CMK (cell line): Measurements from ENCODE around the gene PLG.
"Not testable (repeated sequence)": the region's sequence is repeated elsewhere in the genome, so short reads cannot be mapped to it uniquely, and the experiment has no call there.

Source experiments
- DNase-seq: peaks from one replicate; pipeline ENCODE4 v3.0.0-alpha.2; 2010; ENCODE audit warnings: low read depth

PLG gene

DNA sequence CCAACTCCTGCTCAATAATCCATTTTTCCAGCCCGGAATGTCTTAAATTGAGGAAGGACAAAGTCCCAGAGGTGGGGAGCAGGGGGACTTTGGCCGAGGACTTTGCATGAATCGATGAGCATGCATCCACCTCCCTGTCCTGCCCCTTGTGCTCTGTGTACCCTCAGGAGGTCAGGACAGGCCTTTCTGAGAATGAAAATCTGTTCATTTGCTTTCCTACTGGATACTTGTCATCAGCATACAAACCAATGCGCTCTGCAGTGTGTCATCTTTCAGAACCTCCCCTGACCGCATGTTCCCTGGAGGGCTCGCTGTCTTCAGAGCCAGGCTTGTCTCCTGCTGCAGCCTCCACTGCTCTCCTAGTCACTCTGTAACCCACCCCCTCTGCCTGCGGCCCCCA is 2.6 kb downstream of the PLG start:
- DNase-seq = not testable (repeated sequence)

DNA sequence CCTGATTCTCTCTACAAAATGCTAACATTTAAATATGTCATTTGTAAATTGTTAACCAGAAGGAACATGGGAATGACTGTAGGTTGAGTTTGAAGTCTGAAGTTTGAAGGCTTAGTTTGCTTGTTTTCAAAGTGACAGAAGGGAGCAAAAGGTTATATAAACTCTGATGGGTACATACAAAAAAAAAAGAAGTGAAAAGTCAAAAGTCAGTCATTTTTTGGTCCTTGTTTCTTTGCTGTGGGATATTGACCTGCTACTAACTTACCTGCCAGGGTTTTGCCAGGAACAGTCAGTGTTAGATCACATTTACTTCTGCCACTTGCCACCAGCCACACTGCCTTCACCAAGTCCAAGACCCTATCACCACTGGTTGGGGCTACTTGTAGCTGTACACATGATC is 6.9 kb downstream of the PLG start:
- DNase-seq = not testable (repeated sequence)

GRCh38 chr6:160714731-160715316 is 12.8 kb downstream of the PLG start:
- no peak for DNase-seq

DNA sequence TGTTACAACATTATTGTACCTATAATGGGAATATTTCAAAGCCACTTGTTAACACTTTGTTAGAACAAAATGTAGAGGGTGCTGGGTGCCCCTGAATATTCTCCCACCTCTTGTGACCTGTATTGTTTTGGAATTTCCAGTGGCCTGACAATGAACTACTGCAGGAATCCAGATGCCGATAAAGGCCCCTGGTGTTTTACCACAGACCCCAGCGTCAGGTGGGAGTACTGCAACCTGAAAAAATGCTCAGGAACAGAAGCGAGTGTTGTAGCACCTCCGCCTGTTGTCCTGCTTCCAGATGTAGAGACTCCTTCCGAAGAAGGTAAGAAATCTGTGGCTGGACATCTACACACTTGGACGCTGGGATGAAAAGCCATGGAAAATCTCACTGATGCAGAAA is 28.9 kb downstream of the PLG start:
- DNase-seq = no peak

DNA sequence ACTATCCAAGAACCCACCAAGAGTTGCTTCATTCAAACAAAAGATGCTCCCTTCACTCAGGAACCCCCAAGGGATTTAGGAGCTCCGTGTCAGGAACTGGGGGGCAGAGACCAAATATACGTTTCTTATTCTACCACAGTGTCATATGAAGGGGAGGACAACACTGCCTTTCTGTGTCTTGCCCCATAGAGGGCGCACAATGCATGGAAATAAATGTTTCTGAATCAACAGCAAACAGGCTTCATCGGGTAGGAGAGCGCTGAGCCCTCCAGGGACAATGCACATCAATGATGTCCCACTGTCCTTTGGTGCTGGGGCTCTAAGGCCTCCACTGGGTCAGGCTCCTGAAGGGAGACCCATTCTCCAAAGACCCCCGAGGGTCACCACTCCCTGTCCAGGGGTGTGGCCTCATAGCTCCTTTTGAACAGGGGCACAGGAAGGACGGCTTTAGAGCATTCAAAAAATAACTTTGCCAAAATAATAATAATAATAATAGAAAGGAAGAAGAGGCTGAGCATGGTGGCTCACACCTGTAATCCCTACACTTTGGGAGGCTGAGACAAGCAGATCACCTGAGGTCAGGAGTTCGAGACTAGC is 31.1 kb downstream of the PLG start:
- no peak for DNase-seq

GRCh38 chr6:160734627-160735026 is 32.6 kb downstream of the PLG start:
- no peak for DNase-seq

GRCh38 chr6:160735523-160735922 is 33.5 kb downstream of the PLG start:
- no peak for DNase-seq

GRCh38 chr6:160737934-160738333 is 35.9 kb downstream of the PLG start:
- no peak for DNase-seq

DNA sequence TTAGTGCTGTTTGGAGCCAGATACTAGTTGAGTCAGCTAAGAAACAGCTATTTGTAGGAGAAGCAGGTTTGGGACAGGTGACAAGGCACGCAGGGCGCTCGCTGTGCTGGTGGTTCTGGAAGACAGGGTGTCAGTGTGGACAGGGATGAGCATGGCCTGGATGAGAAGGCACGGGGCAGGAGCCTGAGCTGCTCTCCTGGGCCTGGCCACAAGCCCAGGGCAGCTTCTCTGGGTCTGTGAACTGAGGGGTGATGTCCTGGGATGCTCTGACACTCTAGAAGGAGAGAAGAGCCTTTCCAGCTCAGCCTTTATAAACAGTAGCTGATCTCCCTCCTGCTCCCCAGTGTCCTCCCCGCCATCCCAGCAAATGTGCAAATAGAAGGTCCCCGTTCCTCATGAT is 37.9 kb downstream of the PLG start:
- no peak for DNase-seq

DNA sequence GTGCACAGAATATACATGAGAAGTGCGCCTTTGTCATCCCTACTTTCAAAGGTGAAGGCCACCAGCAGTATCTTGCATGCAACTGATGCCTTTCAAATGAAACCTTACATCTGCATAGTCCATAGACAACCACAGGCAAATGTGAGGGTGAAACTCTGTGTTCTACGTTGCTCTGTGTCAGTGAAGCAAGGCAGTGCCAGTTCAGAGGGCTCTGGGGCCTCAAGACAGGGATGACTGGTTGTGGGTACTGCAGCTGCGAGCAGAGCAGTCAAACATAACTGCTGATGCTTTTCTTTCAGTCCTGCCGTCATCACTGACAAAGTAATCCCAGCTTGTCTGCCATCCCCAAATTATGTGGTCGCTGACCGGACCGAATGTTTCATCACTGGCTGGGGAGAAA is 39.0 kb downstream of the PLG start:
- DNase-seq = not testable (repeated sequence)

GRCh38 chr6:160742090-160742489 is 40.0 kb downstream of the PLG start:
- DNase-seq = no peak

DNA sequence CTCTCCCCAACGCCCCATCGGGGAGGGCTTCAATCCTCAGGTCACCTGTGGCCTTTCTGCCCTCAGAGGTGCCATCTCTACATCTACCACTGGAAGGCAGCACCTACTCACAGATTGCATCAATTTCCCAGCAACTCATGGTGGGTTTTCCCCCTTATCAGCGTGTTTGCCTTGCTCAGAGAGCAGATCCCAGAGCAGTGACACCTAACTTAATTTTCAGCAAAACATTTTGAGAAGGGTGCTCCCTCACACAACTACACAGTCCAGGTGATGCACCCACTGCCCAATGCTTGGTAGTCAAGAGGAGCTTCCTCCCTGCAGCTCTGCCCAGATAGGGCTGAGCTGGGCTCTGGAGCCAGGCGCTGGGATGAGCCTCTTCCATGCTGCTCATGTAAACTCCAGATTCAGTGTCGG is 48.2 kb downstream of the PLG start:
- DNase-seq = no peak

DNA sequence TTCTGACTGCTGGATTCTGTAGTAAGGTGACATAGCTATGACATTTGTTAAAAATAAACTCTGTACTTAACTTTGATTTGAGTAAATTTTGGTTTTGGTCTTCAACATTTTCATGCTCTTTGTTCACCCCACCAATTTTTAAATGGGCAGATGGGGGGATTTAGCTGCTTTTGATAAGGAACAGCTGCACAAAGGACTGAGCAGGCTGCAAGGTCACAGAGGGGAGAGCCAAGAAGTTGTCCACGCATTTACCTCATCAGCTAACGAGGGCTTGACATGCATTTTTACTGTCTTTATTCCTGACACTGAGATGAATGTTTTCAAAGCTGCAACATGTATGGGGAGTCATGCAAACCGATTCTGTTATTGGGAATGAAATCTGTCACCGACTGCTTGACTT is 51.2 kb downstream of the PLG start:
- DNase-seq = not testable (repeated sequence)

GRCh38 chr6:160755165-160755564 is 53.1 kb downstream of the PLG start:
- DNase-seq = no peak

- no peak for DNase-seq
Observed at GRCh38 chr6:160756021-160756420, 54.0 kb downstream of the PLG start.

DNA sequence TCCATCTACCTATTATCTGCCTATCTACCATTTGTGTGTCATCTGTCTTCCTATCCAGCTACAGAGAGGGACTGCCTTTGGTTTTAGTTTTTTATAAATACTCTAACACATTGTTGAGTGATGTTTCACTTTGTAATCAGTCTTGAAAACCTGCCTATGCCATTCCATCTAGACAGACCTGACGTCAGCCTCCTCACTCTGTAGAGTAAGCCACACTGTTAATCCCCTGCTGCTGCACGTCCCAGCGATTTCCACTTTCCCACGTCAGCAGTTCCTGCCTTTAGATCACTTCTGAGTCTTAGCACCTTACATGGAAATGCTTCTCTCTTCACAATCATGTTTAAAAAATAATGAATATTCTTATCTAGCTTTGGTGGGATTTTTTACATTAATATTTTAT is 54.8 kb downstream of the PLG start:
- no peak for DNase-seq

DNA sequence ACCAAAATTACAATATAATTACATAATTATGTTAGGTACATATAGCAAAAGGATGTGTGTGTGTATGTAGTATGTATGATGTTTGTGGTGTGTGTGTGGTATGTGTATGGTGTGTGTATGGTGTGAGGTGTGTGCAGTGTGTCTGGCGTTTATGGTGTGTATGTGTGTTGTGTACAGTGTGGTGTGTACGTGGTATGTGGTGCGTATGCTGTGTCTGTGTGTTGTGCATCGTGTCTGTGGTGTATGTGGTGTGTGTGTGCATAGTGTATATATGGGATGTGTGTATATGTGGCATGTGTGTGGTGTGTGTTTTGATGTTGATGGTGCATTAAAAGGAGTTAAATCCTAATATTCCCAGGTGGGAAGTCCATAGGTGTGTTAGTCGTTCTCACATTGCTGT is 62.8 kb downstream of the PLG start:
- no peak for DNase-seq

GRCh38 chr6:160765412-160765811 is 63.4 kb downstream of the PLG start:
- no peak for DNase-seq

DNA sequence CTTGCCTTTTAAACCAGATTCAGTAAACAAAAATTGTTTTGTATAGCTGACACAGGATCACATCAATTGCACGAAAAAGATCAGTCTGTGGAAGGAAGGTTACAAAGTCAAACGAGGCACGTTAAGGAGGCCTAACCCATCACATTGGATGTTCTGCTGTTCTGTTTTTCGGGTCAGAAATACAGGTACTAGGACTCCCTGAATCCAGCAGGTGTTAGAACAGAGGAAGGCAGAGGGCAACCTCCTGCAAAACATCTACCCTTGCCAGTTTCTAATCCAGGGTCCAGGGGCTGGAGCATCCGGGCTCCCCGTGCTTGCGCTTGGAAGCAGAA is 64.6 kb downstream of the PLG start:
- no peak for DNase-seq

GRCh38 chr6:160766989-160767646 is 65.1 kb downstream of the PLG start:
- DNase-seq = no peak

DNA sequence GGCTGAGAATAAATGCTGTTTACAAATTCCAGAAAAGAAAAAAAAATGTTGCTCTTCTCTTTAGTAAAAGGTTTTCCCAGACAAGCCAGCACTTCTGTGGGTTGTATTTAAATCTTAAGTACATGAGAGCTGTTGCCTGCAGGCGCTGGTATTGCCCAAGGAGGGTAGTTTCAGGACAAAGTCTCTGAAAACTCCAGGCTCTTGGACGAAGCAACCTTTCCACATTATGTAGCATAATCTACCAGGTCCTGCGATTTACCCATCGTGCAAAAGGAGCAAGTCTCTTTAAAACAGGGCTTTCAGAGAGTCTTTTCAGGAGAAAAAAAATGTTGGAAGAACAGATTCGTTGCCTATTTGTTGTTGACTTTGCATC is 65.6 kb downstream of the PLG start:
- DNase-seq = no peak

DNA sequence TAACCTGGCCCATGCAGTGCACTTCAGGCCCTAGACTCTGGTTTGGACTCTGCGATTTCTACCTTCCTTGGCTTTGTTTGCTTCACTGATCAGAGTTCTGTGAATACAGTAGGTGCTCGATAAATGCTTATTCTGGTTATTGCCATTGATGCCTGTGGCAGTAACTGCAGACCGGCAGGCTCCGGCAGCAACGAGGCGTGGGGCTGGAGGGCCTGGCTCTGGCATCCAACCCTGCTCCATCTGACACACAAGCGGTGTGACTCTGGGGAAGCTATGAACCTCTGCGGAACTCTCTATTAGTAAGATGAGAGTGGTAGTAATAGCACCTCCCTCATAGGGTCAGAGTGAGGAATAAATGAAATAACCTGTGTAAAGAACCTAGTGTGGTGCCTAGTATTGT is 66.1 kb downstream of the PLG start:
- no peak for DNase-seq

DNA sequence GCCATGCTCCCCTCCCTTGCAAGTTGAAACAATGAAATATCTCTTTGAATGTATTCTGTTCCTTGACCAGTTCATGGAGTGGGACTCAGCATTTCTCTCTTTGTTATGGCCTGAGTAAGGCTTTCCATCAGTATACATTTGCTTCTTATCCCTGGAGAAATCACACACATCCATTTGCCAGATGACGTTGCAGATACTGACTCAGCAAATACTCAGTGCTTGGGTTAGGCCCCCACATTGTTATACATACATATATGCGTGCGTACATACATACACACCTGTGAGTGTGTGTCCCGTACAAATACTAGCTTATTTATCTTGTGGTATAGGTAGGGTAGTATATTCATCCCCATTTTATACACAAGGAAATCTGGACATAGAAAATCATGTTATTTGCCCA is 72.4 kb downstream of the PLG start:
- no peak for DNase-seq
